Measurements from ENCODE around the gene PDGFRB. TPM values are rescaled to one million over a fixed set of nuclear protein-coding genes. Genes with fewer than 3 reads are reported as not detected.

The PDGFRB gene
- total and polyA plus RNA-seq, 4 donors, result 5.2 to 13.1 (median 8.3) TPM

- no peak for TF ChIP-seq FOXA2 (IDR thresholded peaks at IDR 0.05)
- no peak for TF ChIP-seq CTCF (IDR thresholded peaks at IDR 0.05; ENCODE audit: low read depth, low read length, missing input control)
- 78% methylated on average over 6 of the region's 6 CpGs for WGBS
- Histone ChIP-seq H3K9me3 (ENCODE audit: control insufficient read depth in 4 of 4, low read length in 3 of 4) (no peaks in the 10 kb centered on the region), H3K27me3 (ENCODE audit: control insufficient read depth in 4 of 4, insufficient read depth in 4 of 4, low read length in 3 of 4) (no peaks in the 10 kb centered on the region), H3K4me3 (ENCODE audit: low read depth in 1 of 3, low read length in 3 of 3) (no peak overlapping the region), H3K36me3 (ENCODE audit: control insufficient read depth in 4 of 4, insufficient read depth in 3 of 4, low read depth in 1 of 4, low read length in 3 of 4) (peaks cover 0 to 5% (median 2%) of the 10 kb centered on the region in 4 donors), H3K27ac (ENCODE audit: low read depth in 1 of 2, low read length in 2 of 2) (peak overlapping the region in 1 of 2 donors; percentile 32), H3K9ac (ENCODE audit: low read depth in 1 of 2, low read length in 2 of 2) (no peak overlapping the region), H3K4me1 (ENCODE audit: control insufficient read depth in 4 of 4, insufficient read depth in 4 of 4, low read length in 3 of 4) (no peaks in the 10 kb centered on the region)
- no peak for DNase-seq (ENCODE audit: low spot score)
These were observed 43.2 kb downstream of the PDGFRB start for GRCh38 chr5:150112201-150113046.

DNA sequence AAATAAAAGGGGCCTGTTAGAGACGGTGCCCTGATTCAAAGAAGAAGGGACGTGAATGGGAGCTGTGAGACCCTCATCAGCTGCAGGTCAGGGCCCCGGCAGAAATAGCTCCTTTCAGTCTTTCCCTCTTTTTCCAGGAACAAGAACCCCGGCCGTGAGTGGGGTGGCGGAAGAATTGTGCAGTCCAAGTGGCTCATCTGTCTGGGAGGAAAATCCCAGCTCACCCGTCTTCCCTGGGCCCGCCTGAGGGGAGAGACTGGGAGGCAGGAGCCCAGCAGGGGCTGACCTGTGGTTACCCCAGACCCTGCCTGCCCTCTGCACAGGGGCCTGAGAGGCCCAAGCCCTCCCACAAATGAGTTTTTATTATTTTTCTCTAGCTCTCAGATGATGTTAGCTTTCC lies 44.5 kb downstream of the PDGFRB start:
- DNase-seq (ENCODE audit: low spot score), result peak; percentile 30
- H3K27ac ChIP-seq (ENCODE audit: low read depth in 1 of 2, low read length in 2 of 2), result no peak overlapping the region
- H3K9ac ChIP-seq (ENCODE audit: low read depth in 1 of 2, low read length in 2 of 2), result no peak overlapping the region
- TF ChIP-seq FOXA2 (IDR thresholded peaks at IDR 0.05) (no peak), CTCF (IDR thresholded peaks at IDR 0.05; ENCODE audit: low read depth, low read length, missing input control) (no peak), GABPA (IDR thresholded peaks at IDR 0.05 in 1 of 2, conservative IDR thresholded peaks at IDR 0.05 in 1 of 2) (no peak), HNF4A (conservative IDR thresholded peaks at IDR 0.05) (no peak), HNF4G (IDR thresholded peaks at IDR 0.05) (no peak), TAF1 (conservative IDR thresholded peaks at IDR 0.05) (no peak), JUND (IDR thresholded peaks at IDR 0.05) (no peak), YY1 (IDR thresholded peaks at IDR 0.05) (no peak), RXRA (IDR thresholded peaks at IDR 0.05) (no peak), NR2F2 (IDR thresholded peaks at IDR 0.05) (no peak), REST (IDR thresholded peaks at IDR 0.05) (no peak), RAD21 (IDR thresholded peaks at IDR 0.05) (no peak), ZBTB33 (IDR thresholded peaks at IDR 0.05) (no peak)
- H3K9me3 ChIP-seq (ENCODE audit: control insufficient read depth in 4 of 4, low read length in 3 of 4), result no peaks in the 10 kb centered on the region
- WGBS, result 86% methylated on average over 8 of the region's 8 CpGs
- peaks cover 0 to 5% (median 2%) of the 10 kb centered on the region in 4 donors for H3K36me3 ChIP-seq (ENCODE audit: control insufficient read depth in 4 of 4, insufficient read depth in 3 of 4, low read depth in 1 of 4, low read length in 3 of 4)
- H3K4me3 ChIP-seq (ENCODE audit: low read depth in 1 of 3, low read length in 3 of 3), result no peak overlapping the region
- H3K27me3 ChIP-seq (ENCODE audit: control insufficient read depth in 4 of 4, insufficient read depth in 4 of 4, low read length in 3 of 4), result no peaks in the 10 kb centered on the region
- no peaks in the 10 kb centered on the region for H3K4me1 ChIP-seq (ENCODE audit: control insufficient read depth in 4 of 4, insufficient read depth in 4 of 4, low read length in 3 of 4)
